T-cell (primary cell): Measurements from ENCODE around the gene TRIM17. TPM values are rescaled to one million over a fixed set of nuclear protein-coding genes. Genes with fewer than 3 reads are reported as not detected.

Experiments used
- ATAC-seq, 4 experiments: fragments of 200-7000 bp in 3 of 4; fragments of 150-1000 bp in 1 of 4; cut with Tn5 transposase; replicated peaks in 1 of 4; 1 replicate in 3 of 4; 2 replicates in 1 of 4; pipeline ENCODE4 v1.10.0; 2021; ENCODE audit warnings: moderate library complexity in 3 of 4, mild to moderate bottlenecking in 2 of 4, moderate number of reproducible peaks in 1 of 4
- CTCF ChIA-PET, 2 donors: fragments of 300-600 bp; sonication (Branson Sonifier 250); formaldehyde crosslinking; loops; one replicate each; lab custom pipeline; 2022; ENCODE audit warnings: antibody characterized with exemption in 2 of 2; lab: Charles Lee
- POLR2A ChIA-PET, 2 donors: fragments of 300-600 bp; sonication (Branson Sonifier 250); formaldehyde crosslinking; loops; one replicate each; lab custom pipeline; 2022; ENCODE audit warnings: antibody characterized with exemption in 2 of 2; lab: Charles Lee
- DNase-seq, 35 experiments: peaks; one replicate each; pipeline versions ENCODE4 v3.0.0 to v3.0.0-alpha.2; 2013 to 2023
- H3K27ac ChIP-seq: one replicate; pipeline ENCODE4 v1.5.1; 2013; ENCODE audit warnings: low read length
- H3K27me3 ChIP-seq, 2 experiments: replicated peaks in 1 of 2; 1 replicate in 1 of 2; 2 replicates in 1 of 2; pipeline versions ENCODE4 v1.6.1 to v1.7.0; 2013; ENCODE audit warnings: low read length in 1 of 2, mixed read lengths in 1 of 2; ENCODE audit not compliant: control insufficient read depth in 2 of 2, insufficient read depth in 2 of 2; ENCODE audit errors: extremely low read depth in 1 of 2
- H3K36me3 ChIP-seq, 2 donors: 1 replicate in 1 of 2; 2 replicates in 1 of 2; pipeline versions ENCODE4 v1.6.1 to v1.7.0; 2013; ENCODE audit warnings: low read length in 1 of 2; ENCODE audit not compliant: control insufficient read depth in 2 of 2, insufficient read depth in 1 of 2; ENCODE audit errors: extremely low read depth in 1 of 2
- H3K4me1 ChIP-seq, 2 experiments: 1 replicate in 1 of 2; 2 replicates in 1 of 2; pipeline versions ENCODE4 v1.6.1 to v1.7.0; 2013; ENCODE audit warnings: low read length in 2 of 2, mixed read lengths in 1 of 2; ENCODE audit not compliant: insufficient read depth in 2 of 2, control insufficient read depth in 1 of 2; ENCODE audit errors: extremely low read depth in 1 of 2
- H3K4me3 ChIP-seq, 2 donors: 1 replicate in 1 of 2; 2 replicates in 1 of 2; pipeline versions ENCODE4 v1.5.1 to v1.7.0; 2013; ENCODE audit warnings: mild to moderate bottlenecking in 2 of 2, low read length in 1 of 2, moderate library complexity in 1 of 2; ENCODE audit not compliant: control insufficient read depth in 1 of 2; ENCODE audit errors: extremely low read depth in 1 of 2
- H3K9me3 ChIP-seq: 2 replicates; pipeline ENCODE4 v1.7.0; 2013
- H3K27ac Mint-ChIP-seq, 2 donors: one replicate each; pipeline ENCODE4 v1.8.0; 2020 to 2021; ENCODE audit warnings: mild to moderate bottlenecking in 2 of 2, mixed read lengths in 2 of 2
- H3K27me3 Mint-ChIP-seq, 2 donors: one replicate each; pipeline ENCODE4 v1.8.0; 2021 to 2022; ENCODE audit warnings: mixed read lengths in 2 of 2
- H3K36me3 Mint-ChIP-seq: one replicate; pipeline ENCODE4 v1.8.0; 2021; ENCODE audit warnings: mixed read lengths
- H3K4me1 Mint-ChIP-seq, 3 donors: one replicate each; pipeline ENCODE4 v1.8.0; 2020 to 2022; ENCODE audit warnings: mixed read lengths in 3 of 3, mild to moderate bottlenecking in 1 of 3
- H3K4me3 Mint-ChIP-seq, 3 donors: one replicate each; pipeline ENCODE4 v1.8.0; 2020 to 2022; ENCODE audit warnings: mild to moderate bottlenecking in 3 of 3, mixed read lengths in 3 of 3, moderate library complexity in 3 of 3
- H3K9me3 Mint-ChIP-seq, 3 donors: one replicate each; pipeline ENCODE4 v1.8.0; 2020 to 2022; ENCODE audit warnings: mixed read lengths in 3 of 3
- WGBS: methylation state at CpG from one replicate; pipeline ENCODE4 v1.1.5; 2013; ENCODE audit warnings: missing lambda C conversion rate; ENCODE audit not compliant: insufficient coverage; 5-methylcytosine and 5-hydroxymethylcytosine counted together
- total RNA-seq, 35 experiments: library from RNA in 6 of 35; stranded (reverse) in 6 of 35; fragments of 120-200 nt in 1 of 35; gene quantifications; one replicate each; pipeline versions ENCODE4 v1.2.1 to v1.2.4 and lab custom pipeline; 2013 to 2026

The TRIM17 gene
- total RNA-seq, 5 donors from 2014 or later (not counting 1 experiment from before 2014, with no cell fraction given), result 0.90 to 4.7 (median 1.7) TPM

DNA sequence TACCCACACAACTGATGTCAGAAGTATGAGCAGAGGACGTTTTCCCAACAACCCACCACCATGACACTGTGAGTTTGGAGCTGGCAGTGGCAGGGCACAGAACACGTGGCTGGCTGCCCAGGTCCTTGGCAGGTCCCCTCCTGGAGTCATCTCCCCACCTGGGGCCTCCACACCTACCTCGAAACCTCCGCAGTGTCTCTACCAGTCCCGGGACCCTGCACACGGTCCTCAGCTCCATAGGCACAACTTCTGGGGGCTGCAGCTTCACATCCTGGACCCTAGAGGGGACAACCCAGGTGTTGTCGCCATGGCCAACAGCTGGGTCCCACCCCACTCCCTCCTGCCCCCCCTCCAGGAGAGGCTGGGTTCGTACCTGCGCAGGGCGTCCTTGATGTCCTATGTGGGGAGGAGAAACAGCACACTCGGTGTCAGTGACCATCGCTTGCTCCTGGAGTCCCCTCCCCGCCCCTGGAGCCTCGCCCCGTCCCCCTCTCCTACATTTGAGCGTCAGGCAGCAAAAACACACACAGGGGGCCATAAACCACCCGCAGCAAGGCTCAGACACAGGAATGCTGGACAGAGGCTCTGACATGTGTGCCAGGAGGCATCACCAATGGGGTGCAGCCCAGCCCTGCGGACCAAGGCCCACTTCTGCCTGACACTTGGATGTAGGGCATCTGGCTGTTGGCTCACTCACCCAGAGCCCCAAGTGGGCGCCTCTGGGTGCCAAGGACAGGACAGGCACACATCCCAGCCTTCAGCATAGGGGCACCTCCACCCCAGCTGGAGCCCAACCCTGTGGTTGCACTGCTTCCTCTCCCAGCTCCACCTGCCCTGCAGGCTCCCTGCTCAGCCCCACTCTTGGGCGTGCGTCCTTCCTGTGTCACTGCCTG is 19.6 kb downstream of the TRIM17 start:
- peak overlapping the region in 1 of 3 donors; percentile 7 for H3K4me3 Mint-ChIP-seq
- H3K36me3 ChIP-seq, result peaks cover 24 to 75% of the 10 kb centered on the region in 2 donors
- no peak overlapping the region for H3K4me3 ChIP-seq
- H3K27ac ChIP-seq, result no peak overlapping the region
- peaks cover 25 to 39% (median 30%) of the 10 kb centered on the region in 3 donors for H3K4me1 Mint-ChIP-seq
- CTCF ChIA-PET, result no interaction called here
- no peaks in the 10 kb centered on the region for H3K27me3 Mint-ChIP-seq
- ATAC-seq (peak in 3 of 4 experiments; percentile 43 to 59 (median 57)), DNase-seq (peak in 1 of 35 experiments; percentile 12)
- H3K4me1 ChIP-seq, result peaks cover 5 to 36% of the 10 kb centered on the region in 2 experiments
- peaks cover 40% of the 10 kb centered on the region for H3K36me3 Mint-ChIP-seq
- 91% methylated on average over 16 of the region's 21 CpGs for WGBS
- H3K9me3 ChIP-seq, result no peaks in the 10 kb centered on the region
- peak overlapping the region; percentile 52 to 61 for H3K27ac Mint-ChIP-seq
- H3K9me3 Mint-ChIP-seq, result no peaks in the 10 kb centered on the region
- POLR2A ChIA-PET, result no interaction called here
- H3K27me3 ChIP-seq, result no peaks in the 10 kb centered on the region

DNA sequence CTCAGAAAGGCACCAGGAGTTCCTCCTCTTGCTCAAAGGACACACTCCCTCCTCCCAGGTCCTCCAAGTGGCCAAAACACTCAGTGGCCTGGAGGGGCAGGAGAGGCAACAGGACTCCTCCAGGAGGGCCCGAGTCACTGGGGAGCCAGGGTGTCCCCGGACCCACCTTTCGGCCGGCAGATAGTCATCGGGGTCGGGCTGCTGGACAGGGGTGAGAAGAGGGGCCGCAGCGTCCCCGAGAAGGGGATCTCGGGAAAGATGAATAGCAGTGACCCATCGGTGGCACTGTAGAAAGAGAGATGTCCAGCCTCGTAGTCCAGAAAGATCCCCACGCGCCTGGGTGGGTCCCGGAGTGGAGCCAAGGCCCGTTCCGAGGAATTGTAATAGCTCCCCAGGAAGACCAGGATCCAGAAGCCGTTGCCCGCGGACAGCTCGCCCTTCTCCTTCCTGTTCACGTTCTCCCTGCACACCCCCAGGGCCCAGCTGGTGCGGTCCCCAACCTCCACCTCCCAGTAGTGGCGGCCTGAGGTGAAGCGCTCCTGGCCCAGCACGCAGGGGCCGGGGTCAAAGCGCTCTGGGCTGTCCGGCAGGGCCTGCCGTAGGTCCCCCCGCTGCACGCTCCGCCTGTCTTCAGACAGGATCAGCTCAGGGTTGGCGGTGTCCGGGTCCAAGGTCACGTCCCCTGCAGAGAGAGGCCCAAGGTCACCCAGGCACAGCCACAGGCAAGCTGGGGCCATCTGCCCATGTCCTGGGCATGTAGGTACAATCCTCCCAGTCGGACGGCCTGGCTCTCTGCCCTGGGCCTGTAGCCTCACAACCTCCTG is 21.9 kb downstream of the TRIM17 start:
- Mint-ChIP-seq H3K27me3 (no peaks in the 10 kb centered on the region), H3K27ac (no peak overlapping the region), H3K9me3 (no peaks in the 10 kb centered on the region), H3K4me3 (no peak overlapping the region), H3K36me3 (peaks cover 29% of the 10 kb centered on the region), H3K4me1 (peaks cover 11 to 23% (median 13%) of the 10 kb centered on the region in 3 donors)
- DNase-seq (peak in 1 of 35 experiments; percentile 12), ATAC-seq (no peak)
- Histone ChIP-seq H3K27me3 (no peaks in the 10 kb centered on the region), H3K4me3 (no peak overlapping the region), H3K27ac (no peak overlapping the region), H3K9me3 (no peaks in the 10 kb centered on the region), H3K4me1 (peaks cover 4 to 19% of the 10 kb centered on the region in 2 experiments), H3K36me3 (peaks cover 19 to 56% of the 10 kb centered on the region in 2 donors)
- WGBS, result 98% methylated on average over 28 of the region's 38 CpGs
- POLR2A ChIA-PET, result no interaction called here
- CTCF ChIA-PET, result no interaction called here

GRCh38 chr1:228393811-228394570 is 22.7 kb downstream of the TRIM17 start:
- ATAC-seq (no peak), DNase-seq (no peak)
- Mint-ChIP-seq H3K4me1 (peaks cover 8 to 20% (median 8%) of the 10 kb centered on the region in 3 donors), H3K27me3 (no peaks in the 10 kb centered on the region), H3K36me3 (peaks cover 26% of the 10 kb centered on the region), H3K9me3 (no peaks in the 10 kb centered on the region), H3K27ac (no peak overlapping the region), H3K4me3 (no peak overlapping the region)
- Histone ChIP-seq H3K27ac (no peak overlapping the region), H3K36me3 (peaks cover 16 to 50% of the 10 kb centered on the region in 2 donors), H3K9me3 (no peaks in the 10 kb centered on the region), H3K27me3 (no peaks in the 10 kb centered on the region), H3K4me3 (no peak overlapping the region), H3K4me1 (peaks cover 4 to 17% of the 10 kb centered on the region in 2 experiments)
- POLR2A ChIA-PET, result interaction anchor here in 1 of 2 donors (0.5 kb wide), 1 partner anchor 64 kb away, joined by 4 read pairs; no protein-coding TSS in a partner anchor
- CTCF ChIA-PET, result no interaction called here
- 94% methylated on average over 7 of the region's 9 CpGs for WGBS

GRCh38 chr1:228393268-228393701 is 23.4 kb downstream of the TRIM17 start:
- Histone ChIP-seq H3K9me3 (no peaks in the 10 kb centered on the region), H3K27me3 (no peaks in the 10 kb centered on the region), H3K4me1 (peaks cover 4 to 12% of the 10 kb centered on the region in 2 experiments), H3K36me3 (peaks cover 16 to 45% of the 10 kb centered on the region in 2 donors), H3K27ac (no peak overlapping the region), H3K4me3 (no peak overlapping the region)
- Mint-ChIP-seq H3K27me3 (no peaks in the 10 kb centered on the region), H3K9me3 (no peaks in the 10 kb centered on the region), H3K36me3 (peaks cover 26% of the 10 kb centered on the region), H3K27ac (no peak overlapping the region), H3K4me1 (peaks cover 8 to 16% (median 8%) of the 10 kb centered on the region in 3 donors), H3K4me3 (no peak overlapping the region)
- POLR2A ChIA-PET, result interaction anchor here in 1 of 2 donors (0.5 kb wide), 1 partner anchor 65 kb away, joined by 4 read pairs; no protein-coding TSS in a partner anchor
- WGBS, result 76% methylated on average over 5 of the region's 8 CpGs
- DNase-seq (no peak), ATAC-seq (peak in 1 of 4 experiments; percentile 36)
- CTCF ChIA-PET, result no interaction called here

DNA sequence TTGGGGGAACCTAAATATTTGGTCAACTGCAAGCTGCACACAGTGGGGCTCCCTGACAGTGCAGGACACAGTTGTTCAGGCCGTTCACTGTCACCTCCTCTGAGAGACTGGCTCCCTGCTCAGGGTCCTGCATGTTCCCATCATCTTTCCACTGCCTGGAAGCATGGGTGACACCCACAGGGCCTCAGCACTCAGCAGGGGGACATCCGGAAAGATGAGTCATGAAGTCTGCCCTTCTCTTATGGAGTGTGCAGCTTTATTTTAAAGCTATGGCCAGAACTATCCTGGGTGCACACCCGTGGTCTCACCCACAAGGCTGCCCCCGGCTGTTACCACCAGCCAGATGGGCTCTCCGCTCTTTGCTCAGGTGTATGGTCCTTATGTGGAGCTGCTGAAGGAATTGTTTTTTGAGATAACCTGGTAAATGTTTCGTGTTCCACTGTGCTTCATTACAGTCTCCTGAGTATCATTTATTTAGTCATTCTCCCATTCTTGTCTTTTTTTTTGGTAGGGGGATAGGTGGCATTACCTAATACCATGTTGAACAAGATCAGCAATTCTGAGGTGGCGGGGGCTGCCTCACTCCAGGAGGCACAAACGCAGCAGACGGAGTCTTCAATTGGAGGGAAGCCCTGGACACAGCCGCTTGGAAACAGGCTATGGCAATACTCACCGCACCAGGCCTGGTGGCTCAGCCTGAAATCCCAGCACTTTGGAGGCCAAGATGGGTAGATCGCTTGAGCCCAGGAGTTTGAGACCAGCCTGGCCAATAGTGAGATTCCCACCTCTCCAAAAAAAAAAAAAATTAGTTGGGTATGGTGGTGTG is 24.3 kb downstream of the TRIM17 start:
- ATAC-seq (no peak), DNase-seq (no peak)
- no peaks in the 10 kb centered on the region for H3K9me3 ChIP-seq
- Mint-ChIP-seq H3K9me3 (no peaks in the 10 kb centered on the region), H3K36me3 (peaks cover 19% of the 10 kb centered on the region), H3K27ac (no peak overlapping the region), H3K4me1 (peaks cover 0 to 7% (median 1%) of the 10 kb centered on the region in 3 donors), H3K27me3 (no peaks in the 10 kb centered on the region), H3K4me3 (no peak overlapping the region)
- H3K4me1 ChIP-seq, result peaks cover 0 to 3% of the 10 kb centered on the region in 2 experiments
- POLR2A ChIA-PET, result interaction anchor here in 1 of 2 donors (0.7 kb wide), 1 partner anchor 1174 kb away, joined by 3 read pairs; no protein-coding TSS in a partner anchor
- peaks cover 0 to 2% of the 10 kb centered on the region in 2 experiments for H3K27me3 ChIP-seq
- 91% methylated on average over 4 of the region's 12 CpGs for WGBS
- CTCF ChIA-PET, result interaction anchor here in 1 of 2 donors (0.7 kb wide), 1 partner anchor 66 kb away, joined by 4 read pairs; no protein-coding TSS in a partner anchor
- peaks cover 16 to 36% of the 10 kb centered on the region in 2 donors for H3K36me3 ChIP-seq
- no peak overlapping the region for H3K4me3 ChIP-seq
- H3K27ac ChIP-seq, result no peak overlapping the region
